Panc1 (cell line): ENCODE measurements around the gene COL4A3.

Experiments used
- CTCF ChIP-seq: fragments of 450-650 bp; IDR thresholded peaks from 2 replicates; pipeline ENCODE4 v1.5.1; 2017; ENCODE audit warnings: mild to moderate bottlenecking
- POLR2AphosphoS5 ChIP-seq: IDR thresholded peaks from 2 replicates; pipeline ENCODE4 v1.6.1; 2012; ENCODE audit warnings: mild to moderate bottlenecking, low read depth, low read length, moderate library complexity
- TCF7L2 ChIP-seq: IDR thresholded peaks from 2 replicates; pipeline ENCODE4 v1.6.1; 2011; ENCODE audit warnings: mild to moderate bottlenecking, low read depth, low read length, inconsistent platforms
- TF ChIP-seq, protein P1 (sequence below), 2 experiments: IDR thresholded peaks; 2 replicates each; pipeline ENCODE4 v1.6.1; 2011 to 2012; ENCODE audit warnings: low read depth in 2 of 2, control low read depth in 1 of 2, low read length in 1 of 2, mild to moderate bottlenecking in 1 of 2, moderate library complexity in 1 of 2; ENCODE audit not compliant: insufficient read depth in 1 of 2

DNA sequence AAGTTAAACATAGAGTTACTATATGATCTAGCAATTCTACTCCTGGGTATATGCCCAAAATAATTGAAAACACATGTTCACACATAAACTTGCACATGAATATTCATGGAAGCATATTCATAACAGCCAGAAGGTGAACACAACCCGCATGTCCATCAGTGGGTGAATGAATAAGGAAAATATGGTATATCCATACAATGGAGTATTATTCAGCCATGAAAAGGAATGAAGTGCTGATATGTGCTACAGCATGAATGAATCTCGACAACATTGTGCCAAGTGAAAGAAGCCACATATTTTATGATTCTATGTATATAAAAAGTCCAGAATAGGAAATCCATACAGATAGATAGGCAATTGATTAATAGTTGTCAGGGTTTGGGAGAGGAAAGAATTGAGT is 16.3 kb upstream of the COL4A3 start:
- no peak for TF ChIP-seq CTCF
- TF ChIP-seq, protein P1, sequence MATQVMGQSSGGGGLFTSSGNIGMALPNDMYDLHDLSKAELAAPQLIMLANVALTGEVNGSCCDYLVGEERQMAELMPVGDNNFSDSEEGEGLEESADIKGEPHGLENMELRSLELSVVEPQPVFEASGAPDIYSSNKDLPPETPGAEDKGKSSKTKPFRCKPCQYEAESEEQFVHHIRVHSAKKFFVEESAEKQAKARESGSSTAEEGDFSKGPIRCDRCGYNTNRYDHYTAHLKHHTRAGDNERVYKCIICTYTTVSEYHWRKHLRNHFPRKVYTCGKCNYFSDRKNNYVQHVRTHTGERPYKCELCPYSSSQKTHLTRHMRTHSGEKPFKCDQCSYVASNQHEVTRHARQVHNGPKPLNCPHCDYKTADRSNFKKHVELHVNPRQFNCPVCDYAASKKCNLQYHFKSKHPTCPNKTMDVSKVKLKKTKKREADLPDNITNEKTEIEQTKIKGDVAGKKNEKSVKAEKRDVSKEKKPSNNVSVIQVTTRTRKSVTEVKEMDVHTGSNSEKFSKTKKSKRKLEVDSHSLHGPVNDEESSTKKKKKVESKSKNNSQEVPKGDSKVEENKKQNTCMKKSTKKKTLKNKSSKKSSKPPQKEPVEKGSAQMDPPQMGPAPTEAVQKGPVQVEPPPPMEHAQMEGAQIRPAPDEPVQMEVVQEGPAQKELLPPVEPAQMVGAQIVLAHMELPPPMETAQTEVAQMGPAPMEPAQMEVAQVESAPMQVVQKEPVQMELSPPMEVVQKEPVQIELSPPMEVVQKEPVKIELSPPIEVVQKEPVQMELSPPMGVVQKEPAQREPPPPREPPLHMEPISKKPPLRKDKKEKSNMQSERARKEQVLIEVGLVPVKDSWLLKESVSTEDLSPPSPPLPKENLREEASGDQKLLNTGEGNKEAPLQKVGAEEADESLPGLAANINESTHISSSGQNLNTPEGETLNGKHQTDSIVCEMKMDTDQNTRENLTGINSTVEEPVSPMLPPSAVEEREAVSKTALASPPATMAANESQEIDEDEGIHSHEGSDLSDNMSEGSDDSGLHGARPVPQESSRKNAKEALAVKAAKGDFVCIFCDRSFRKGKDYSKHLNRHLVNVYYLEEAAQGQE (IDR thresholded peaks at IDR 0.05; ENCODE audit: insufficient read depth in 1 of 2, low read depth in 2 of 2, low read length in 1 of 2): no peak
- TF ChIP-seq POLR2AphosphoS5: no peak
- no peak for TF ChIP-seq TCF7L2
